ENCODE measurements around the gene PKP4.

PKP4 gene

DNA sequence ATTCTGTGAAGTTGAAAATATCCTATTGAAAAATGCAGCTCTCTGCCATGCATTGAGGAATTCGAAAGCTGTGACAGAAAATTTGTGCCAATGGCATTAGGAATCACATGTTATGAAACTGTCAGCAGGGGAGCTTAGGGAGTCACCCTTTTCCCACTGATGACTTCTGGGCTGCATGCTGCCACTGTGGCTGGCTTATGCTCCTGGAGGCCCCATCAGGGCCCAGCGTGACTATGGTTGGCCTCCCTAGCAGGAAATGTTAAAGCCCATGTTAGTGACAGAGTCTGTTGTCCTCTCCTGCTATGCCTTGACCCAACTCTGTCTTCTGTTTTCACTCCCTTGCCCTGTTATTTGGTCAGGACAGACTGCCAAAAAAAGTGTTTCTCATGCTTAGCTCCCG, 198.9 kb downstream of the PKP4 start:
- DNase-seq = no peak

DNA sequence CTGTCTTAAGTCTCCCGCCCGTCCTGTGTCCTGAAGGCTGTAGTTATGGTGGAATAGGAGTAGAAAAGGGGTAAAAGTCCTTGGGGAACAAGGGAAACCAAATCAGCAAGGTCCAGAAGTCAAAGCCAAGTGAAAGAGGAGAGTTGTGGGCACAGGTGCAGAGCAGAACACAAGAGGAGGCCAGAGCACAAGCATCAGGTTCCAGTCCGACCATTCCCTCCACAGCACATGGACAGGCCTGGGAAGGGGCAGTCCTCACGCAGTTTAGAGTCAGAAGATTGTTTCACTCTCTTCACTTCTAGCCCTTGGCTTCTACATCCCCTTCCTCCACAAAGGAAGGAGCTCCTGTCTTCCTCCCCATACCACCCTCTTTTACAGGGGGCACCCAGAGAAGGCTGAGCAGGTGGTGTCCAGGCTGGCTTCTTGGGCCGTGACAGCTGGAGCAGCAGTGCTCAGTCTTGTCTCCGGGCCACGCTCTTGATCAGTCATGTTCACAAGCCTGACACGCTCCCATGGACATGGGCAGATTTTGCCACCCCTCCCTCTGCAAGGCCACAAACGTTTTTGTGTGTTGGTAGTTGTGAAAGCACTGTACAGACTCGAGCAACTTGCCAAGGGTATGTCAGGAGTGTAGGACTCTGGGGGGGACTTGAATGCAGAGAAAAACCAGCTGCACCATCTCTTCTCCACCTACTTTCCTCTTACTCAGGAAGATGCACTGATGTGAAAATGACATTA, 199.9 kb downstream of the PKP4 start:
- DNase-seq = no peak

DNA sequence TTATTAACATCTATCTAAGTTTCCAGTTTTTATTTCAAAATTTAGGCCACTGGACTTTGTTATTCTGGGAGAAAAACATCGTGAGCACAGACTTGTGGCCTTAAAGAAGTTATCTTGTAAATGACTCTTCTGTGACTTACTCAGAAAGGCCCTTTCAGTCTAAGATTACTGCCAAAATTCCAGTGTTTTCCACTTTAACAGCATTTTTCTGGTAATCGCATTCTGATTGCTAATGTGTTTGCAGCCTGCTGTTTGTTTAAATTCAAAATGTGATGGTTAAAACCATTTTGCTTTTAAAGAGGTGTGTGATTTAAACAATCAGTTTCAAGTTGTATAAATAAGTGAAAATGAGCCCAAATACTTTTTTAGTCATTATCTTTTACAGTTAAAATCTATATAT, 201.6 kb downstream of the PKP4 start:
- DNase-seq = no peak

DNA sequence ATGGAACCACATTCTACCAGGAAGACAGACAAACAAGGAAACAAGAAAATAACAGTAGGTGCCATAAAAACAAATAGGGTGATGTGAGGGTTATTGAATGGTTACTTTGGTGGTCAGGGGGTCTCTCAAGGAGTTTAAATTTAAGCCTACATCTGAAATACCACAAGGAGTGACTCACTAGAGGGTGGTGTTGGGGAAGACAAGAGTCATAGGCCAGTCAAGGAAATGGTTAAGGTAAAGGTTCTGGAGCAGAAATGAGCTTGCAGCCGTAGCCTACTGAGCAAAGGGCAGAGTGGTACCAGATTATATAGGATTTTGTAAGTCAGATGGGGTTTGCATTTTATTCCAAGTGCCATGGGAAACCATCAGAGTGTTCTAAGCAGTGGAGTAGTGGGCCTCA, 202.7 kb downstream of the PKP4 start:
- no peak for DNase-seq

GRCh38 chr2:158661231-158661630, 204.5 kb downstream of the PKP4 start:
- DNase-seq = no peak

- DNase-seq = no peak
Observed at GRCh38 chr2:158662421-158662820, 205.7 kb downstream of the PKP4 start.

GRCh38 chr2:158663796-158664195, 207.0 kb downstream of the PKP4 start:
- no peak for DNase-seq

- DNase-seq = no peak
Observed at GRCh38 chr2:158664987-158665386, 208.2 kb downstream of the PKP4 start.

DNA sequence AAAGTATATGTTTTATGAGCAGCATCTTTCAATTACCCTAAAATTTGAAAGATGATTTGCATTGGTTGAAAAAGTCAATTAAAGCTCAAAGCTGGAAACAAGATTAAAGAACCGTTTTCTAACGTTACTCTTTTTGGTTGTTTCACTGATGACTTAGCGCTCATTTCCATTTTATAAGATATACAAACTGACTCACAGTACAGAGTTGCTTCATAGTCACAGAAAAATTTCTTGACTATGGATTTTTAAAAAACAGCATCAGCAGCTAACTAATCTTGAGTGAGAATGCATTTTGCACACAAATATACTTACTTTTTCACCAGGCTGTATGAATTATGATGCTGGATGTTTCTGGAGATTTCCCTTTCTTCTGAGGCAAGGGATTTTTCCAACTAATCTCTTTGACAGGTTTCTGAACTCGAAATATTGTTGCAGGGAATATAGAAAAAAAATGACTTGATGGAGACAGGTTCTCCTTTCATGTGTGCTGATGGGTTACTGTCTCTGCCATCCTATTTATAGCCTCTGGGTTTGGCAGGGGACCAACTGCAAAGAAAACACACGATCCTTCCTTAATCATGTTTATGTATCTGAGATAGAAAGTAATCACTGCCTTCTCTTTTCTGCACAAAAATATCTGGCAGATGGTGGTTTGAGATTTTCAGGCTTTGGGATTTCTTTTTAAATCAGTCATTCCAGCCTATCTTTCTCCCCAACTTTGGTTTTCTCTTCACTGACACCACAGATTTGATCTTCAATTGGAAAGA, 209.0 kb downstream of the PKP4 start:
- DNase-seq = no peak

DNA sequence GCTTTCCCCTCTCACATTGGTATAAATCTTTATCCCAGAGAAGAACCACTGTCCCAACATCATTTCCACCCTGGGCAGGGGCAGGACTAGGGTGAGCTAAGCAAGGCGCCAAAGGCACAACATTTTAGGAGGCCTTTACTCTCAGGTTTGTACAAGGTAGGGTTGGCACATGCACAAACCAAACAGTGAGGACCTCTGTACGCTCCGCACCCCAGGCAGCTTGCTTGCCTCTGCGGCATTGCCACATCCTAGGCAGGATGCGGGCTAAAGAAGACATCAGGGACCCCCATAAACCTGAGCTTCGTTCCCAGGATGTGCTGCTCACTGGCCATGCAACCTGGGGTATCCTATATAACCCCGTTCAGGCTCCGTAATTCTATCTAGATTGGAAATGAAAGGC, 210.2 kb downstream of the PKP4 start:
- no peak for DNase-seq

DNA sequence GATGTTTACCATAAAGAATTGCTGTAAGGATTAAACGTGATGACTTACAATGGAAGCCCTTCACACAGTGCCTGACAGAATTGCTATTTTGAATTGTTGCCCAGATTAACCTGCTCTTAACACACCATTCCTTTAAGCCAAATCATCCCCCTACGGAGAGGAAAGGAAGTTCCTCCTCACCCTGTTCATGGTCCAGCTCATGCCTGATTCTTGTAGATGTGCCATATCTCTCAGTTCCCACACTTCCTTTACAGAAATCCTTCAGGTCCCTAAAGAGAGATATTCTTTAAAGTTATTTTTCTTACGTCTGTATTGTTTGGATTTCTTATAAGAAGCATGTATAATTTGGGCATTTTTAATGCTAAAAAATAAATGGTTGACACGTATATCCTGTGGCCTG, 210.8 kb downstream of the PKP4 start:
- DNase-seq = peak; percentile 8

DNA sequence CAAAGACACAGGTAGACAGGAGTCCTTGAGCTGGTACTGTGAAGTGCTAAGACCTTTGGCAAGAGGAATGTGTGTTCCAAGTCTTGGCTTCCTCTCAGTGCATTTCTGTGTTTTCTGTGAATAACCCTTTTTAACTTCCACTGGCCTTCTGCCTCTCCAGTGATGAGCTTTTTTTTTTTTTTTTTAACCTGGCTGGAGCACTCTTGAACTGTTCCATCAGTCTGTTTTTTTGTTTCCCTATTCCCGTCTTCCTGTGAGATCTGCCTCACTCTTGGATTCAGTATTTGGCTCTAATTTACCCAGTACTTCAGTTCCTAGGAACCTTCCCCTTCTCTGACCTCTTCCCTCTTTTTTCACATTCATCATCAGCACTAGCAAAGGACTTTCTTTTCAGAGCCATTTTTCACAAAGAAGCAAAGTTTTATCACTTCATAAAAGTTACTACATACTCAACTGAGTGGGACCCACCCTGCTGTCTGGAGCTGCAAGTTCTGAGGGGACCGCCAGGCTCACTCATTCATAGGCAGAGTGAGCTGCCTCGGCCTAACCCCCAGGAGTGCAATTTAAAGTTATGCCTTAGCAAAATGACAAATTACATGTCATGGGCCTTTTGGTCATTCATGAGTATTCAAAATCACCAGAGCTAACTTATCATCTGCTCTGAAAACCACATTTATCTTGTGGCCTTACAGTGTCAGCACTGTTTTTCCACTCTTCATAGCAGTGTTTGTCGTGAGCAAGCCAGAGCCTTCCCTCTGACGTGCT, 211.4 kb downstream of the PKP4 start:
- DNase-seq = no peak

DNA sequence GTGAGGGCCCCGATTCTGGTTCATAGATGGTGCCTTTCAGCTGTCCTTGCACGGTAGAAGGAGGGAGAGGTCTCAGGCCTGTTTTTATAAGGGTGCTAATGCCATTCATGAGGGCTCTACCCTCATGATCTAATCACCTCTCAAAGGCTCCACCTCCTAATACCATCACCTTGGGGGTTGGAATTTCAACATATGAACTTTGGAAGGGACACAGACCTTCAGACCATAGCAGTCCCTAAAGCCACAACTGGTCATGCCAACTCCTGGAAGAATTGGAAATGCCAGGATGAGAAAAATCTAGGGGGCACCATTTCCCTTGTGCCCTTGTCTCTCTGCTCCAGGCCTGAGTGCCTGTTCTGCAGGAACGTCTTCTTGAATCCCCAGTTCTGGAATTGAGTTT, 213.5 kb downstream of the PKP4 start:
- no peak for DNase-seq

DNA sequence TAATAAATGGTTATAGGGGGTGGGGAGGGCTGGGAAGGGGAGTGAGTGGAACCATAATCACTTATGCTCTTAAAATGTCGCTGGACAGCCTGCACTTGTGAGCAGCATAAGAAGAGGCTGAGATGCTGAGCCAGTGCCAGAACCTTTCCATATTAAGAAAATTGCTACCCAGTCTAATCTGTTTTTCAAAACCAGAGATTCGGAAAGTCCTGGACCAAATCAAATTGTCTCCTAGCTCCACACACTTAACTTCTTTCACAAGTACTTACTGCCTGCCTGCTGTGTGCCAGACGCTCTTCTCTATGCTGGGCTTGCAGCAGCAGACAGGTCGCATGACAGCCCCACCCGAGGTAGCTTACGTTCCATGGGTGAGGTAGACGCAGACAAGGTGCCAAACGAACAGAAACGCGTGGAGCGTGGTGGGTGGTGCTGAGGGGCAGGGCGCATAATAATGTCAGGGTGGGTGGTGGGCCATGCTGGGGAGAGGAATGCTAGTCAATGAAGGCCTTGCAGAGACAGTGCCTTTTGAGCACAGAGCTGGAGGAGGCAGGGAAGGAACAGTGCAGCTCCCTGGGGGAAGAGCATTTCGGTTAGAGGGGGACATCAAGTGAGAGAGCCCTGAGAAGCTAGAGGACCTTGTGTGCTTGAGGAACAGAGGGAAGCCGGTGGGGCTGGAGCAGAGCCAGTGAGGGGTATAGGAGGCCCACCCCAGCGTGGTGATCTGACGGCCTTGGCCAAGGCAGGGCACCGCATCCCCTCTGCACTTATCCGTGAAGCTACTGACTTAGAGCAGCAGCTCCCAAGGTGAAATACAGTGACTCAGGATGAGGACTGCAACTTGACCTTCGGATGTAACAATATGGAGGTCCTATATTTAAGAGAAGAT, 214.9 kb downstream of the PKP4 start:
- DNase-seq = no peak

DNA sequence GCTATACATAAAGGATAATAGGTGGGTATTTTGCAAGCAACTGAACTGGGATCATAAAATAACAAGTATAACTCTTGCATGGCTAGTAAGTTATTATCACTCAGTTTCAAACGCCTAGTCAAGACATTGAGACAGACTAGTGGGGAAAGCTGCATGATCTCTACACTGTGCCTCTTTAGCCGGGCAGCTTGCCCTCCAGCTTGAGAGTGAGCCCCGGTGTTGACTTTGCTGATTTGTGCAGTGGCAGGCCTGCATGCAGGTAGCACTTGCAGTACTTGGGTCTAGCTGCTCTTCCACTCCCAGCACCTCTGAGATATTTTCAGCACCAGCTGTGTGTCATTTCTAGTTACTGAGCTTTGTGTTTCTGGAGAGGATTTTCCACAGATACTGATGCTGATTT, 219.5 kb downstream of the PKP4 start:
- no peak for DNase-seq

GRCh38 chr2:158676696-158677095, 219.9 kb downstream of the PKP4 start:
- no peak for DNase-seq

GRCh38 chr2:158677542-158677941, 220.8 kb downstream of the PKP4 start:
- no peak for DNase-seq

GRCh38 chr2:158681816-158682215, 225.1 kb downstream of the PKP4 start:
- no peak for DNase-seq

DNA sequence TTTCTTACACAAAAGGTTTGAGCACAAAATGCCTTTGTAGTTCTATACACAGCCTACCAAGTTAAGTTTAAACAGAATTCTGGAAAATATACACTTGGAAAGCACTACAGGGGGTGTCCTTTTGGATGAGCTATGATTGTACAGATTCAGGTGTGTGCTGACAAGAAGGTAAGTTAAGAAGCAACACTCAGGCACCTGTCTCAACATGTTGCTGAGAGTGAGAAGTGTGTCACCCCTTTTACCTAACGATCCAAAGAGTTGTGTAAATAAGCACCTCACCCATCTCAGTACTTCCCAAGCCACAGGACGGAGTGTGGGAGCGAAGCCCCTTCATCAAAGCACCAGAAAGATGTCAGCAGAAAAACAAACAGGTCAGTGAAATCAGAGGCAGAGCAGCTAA, 228.9 kb downstream of the PKP4 start:
- no peak for DNase-seq

- no peak for DNase-seq
Observed at GRCh38 chr2:158686210-158686691, 229.5 kb downstream of the PKP4 start.

DNA sequence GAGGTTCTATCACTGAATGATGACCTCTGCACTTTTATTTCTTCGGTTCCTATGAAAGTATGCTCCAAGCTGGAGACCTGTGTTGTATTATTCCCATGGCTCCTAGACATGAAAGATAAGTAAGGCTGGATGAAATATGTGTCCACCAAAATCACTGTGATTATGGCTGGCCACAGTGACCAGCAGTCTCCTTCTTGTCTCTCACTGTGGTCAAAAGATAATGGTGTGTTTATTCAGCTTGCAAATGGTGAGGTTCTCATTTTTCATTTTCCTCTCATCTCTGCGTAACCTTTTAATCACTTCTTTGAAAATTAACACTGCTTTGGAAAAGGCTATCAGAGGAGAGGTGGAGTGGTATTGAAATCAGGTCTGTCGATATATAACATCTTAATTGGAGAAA, 230.6 kb downstream of the PKP4 start:
- DNase-seq = no peak

DNA sequence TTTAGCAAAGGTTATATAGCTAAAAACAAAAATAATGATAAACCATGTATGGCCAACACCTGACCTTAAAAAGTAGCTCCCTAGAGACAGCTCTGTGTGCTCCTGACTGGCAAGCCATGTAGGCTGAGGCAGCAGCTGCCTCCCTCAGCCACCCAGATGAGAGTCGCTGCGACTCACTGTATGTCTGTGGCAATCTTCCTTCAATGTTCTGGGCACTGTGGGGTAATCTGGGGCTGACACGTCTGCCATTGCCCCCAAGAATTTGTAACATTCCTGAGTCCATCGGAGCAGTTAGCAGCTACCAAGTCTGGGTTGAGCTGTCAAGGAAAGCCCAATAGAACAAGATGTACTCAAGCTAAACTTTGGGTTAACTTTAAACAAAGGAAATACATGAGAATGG, 232.0 kb downstream of the PKP4 start:
- no peak for DNase-seq

- DNase-seq = no peak
Observed at GRCh38 chr2:158689391-158689790, 232.6 kb downstream of the PKP4 start.
